Measurements from ENCODE around the gene DCTD. TPM values are rescaled to one million over a fixed set of nuclear protein-coding genes. Genes with fewer than 3 reads are reported as not detected.

DCTD gene
- total and polyA plus RNA-seq, 2 experiments from 2014 or later: 133 to 170 TPM

GRCh38 chr4:182842104-182842600 lies 75.0 kb downstream of the DCTD start:
- H3K9me3 ChIP-seq (ENCODE audit: low read depth): no peaks in the 10 kb centered on the region
- H2AFZ ChIP-seq: no peak overlapping the region
- H3K4me1 ChIP-seq (ENCODE audit: insufficient read depth): no peaks in the 10 kb centered on the region
- H4K20me1 ChIP-seq (ENCODE audit: insufficient read depth): no peaks in the 10 kb centered on the region
- H3K4me3 ChIP-seq: no peak overlapping the region
- H3K36me3 ChIP-seq (ENCODE audit: low read depth): no peaks in the 10 kb centered on the region
- H3K4me2 ChIP-seq (ENCODE audit: unreplicated experiment): no peak overlapping the region
- no peaks in the 10 kb centered on the region for H3F3A ChIP-seq (ENCODE audit: insufficient read depth)
- no peak overlapping the region for H3K9ac ChIP-seq
- H3K9me2 ChIP-seq (ENCODE audit: insufficient read depth): no peaks in the 10 kb centered on the region
- no peaks in the 10 kb centered on the region for H3K79me2 ChIP-seq (ENCODE audit: insufficient read depth)
- in situ Hi-C loops (cut with MboI): no loop called here
- H3K27ac ChIP-seq: no peak overlapping the region
- WGBS, 2 experiments (ENCODE audit: low coverage in 1 of 2, low lambda C conversion rate in 2 of 2, missing lambda C conversion rate in 2 of 2): 41 to 47% methylated on average over 11 of the region's 11 CpGs
- no peak for DNase-seq
- TF ChIP-seq EZH2phosphoT487 (IDR thresholded peaks at IDR 0.05; ENCODE audit: insufficient read depth, low read depth): no peak
- no peak for TF ChIP-seq EZH2 (IDR thresholded peaks at IDR 0.05; ENCODE audit: insufficient read depth, poor library complexity, severe bottlenecking)
- peaks cover 14% of the 10 kb centered on the region for H3K27me3 ChIP-seq (replicated peaks; ENCODE audit: insufficient read depth)

- H3K4me1 ChIP-seq (ENCODE audit: insufficient read depth): no peaks in the 10 kb centered on the region
- in situ Hi-C loops (cut with MboI): no loop called here
Measured at GRCh38 chr4:182840108-182840507, 77.1 kb downstream of the DCTD start.

More at GRCh38 chr4:182840108-182840507, 77.1 kb downstream of the DCTD start:
- Histone ChIP-seq H3K4me2 (ENCODE audit: unreplicated experiment) (no peak overlapping the region), H3K79me2 (ENCODE audit: insufficient read depth) (no peaks in the 10 kb centered on the region), H3K9me3 (ENCODE audit: low read depth) (no peaks in the 10 kb centered on the region), H2AFZ (no peak overlapping the region), H3K27me3 (replicated peaks; ENCODE audit: insufficient read depth) (peaks cover 10% of the 10 kb centered on the region), H3K9ac (no peak overlapping the region), H3K36me3 (ENCODE audit: low read depth) (no peaks in the 10 kb centered on the region), H3F3A (ENCODE audit: insufficient read depth) (no peaks in the 10 kb centered on the region), H3K27ac (no peak overlapping the region), H3K4me3 (no peak overlapping the region), H4K20me1 (ENCODE audit: insufficient read depth) (no peaks in the 10 kb centered on the region), H3K9me2 (ENCODE audit: insufficient read depth) (no peaks in the 10 kb centered on the region)
- TF ChIP-seq EZH2phosphoT487 (IDR thresholded peaks at IDR 0.05; ENCODE audit: insufficient read depth, low read depth): no peak
- no peak for TF ChIP-seq EZH2 (IDR thresholded peaks at IDR 0.05; ENCODE audit: insufficient read depth, poor library complexity, severe bottlenecking)
- 60 to 64% methylated on average over 10 of the region's 10 CpGs for WGBS, 2 experiments (ENCODE audit: low coverage in 1 of 2, low lambda C conversion rate in 2 of 2, missing lambda C conversion rate in 2 of 2)
- DNase-seq: no peak

Other genes starting within 250 kb of the DCTD start
- gene WWC2, start 181.9 kb upstream of the DCTD start, total RNA-seq (2014; rRNA removed; shearing (Covaris generic)): 31.0 and 33.2 TPM in 2 replicates
- gene WWC2, start 181.9 kb upstream of the DCTD start, polyA plus RNA-seq (2016; fragmentation: Nextera tagmentation; extraction: Ambion mirVana): 44.1 and 48.3 TPM in 2 replicates